DOHH2 (cell line): Measurements from ENCODE around the gene PCBP3.

ENCODE experiments used
- H3F3A ChIP-seq: fragments of 200-600 bp; sonication (generic), shearing (Covaris generic); 2 replicates; pipeline ENCODE4 v1.6.0; 2016; ENCODE audit warnings: antibody characterized with exemption, mild to moderate bottlenecking; ENCODE audit not compliant: control insufficient read depth, insufficient read depth
- H3K27ac ChIP-seq: fragments of 200-600 bp; sonication (generic); 2 replicates; pipeline ENCODE4 v1.5.1; 2014; ENCODE audit warnings: low read depth, mild to moderate bottlenecking, low read length, moderate library complexity
- H3K27me3 ChIP-seq: fragments of 200-600 bp; sonication (generic); 2 replicates; pipeline ENCODE4 v1.6.1; 2014; ENCODE audit warnings: mild to moderate bottlenecking, low read length, mixed read lengths; ENCODE audit not compliant: control insufficient read depth
- H3K36me3 ChIP-seq: fragments of 200-600 bp; sonication (generic); 2 replicates; pipeline ENCODE4 v1.6.1; 2014; ENCODE audit warnings: mild to moderate bottlenecking, low read length, moderate library complexity, mixed read lengths; ENCODE audit not compliant: control insufficient read depth
- H3K4me1 ChIP-seq: fragments of 200-600 bp; sonication (generic); 2 replicates; pipeline ENCODE4 v1.6.1; 2014; ENCODE audit warnings: mild to moderate bottlenecking, low read length, mixed read lengths; ENCODE audit not compliant: control insufficient read depth
- H3K4me2 ChIP-seq: fragments of 200-600 bp; sonication (generic); 2 replicates; pipeline ENCODE4 v1.6.0; 2014; ENCODE audit warnings: mild to moderate bottlenecking, low read length, moderate library complexity
- H3K4me3 ChIP-seq: fragments of 200-600 bp; sonication (generic); 2 replicates; pipeline ENCODE4 v1.5.1; 2014; ENCODE audit warnings: mild to moderate bottlenecking, low read length, mixed read lengths
- H3K79me2 ChIP-seq: fragments of 200-600 bp; sonication (generic); 2 replicates; pipeline ENCODE4 v1.6.1; 2014; ENCODE audit warnings: mild to moderate bottlenecking, low read length, mixed read lengths; ENCODE audit not compliant: control insufficient read depth
- H3K9me2 ChIP-seq: fragments of 200-600 bp; sonication (generic); replicated peaks from 2 replicates; pipeline ENCODE4 v1.6.1; 2014; ENCODE audit warnings: mild to moderate bottlenecking, low read length, mixed read lengths; ENCODE audit not compliant: control insufficient read depth
- H3K9me3 ChIP-seq: fragments of 200-600 bp; sonication (generic); 2 replicates; pipeline ENCODE4 v1.6.1; 2014; ENCODE audit warnings: antibody characterized with exemption, low read length, mixed read lengths; ENCODE audit not compliant: control insufficient read depth, insufficient read depth
- H4K20me1 ChIP-seq: fragments of 200-600 bp; sonication (generic); 2 replicates; pipeline ENCODE4 v1.6.0; 2014; ENCODE audit warnings: low read depth, mild to moderate bottlenecking, antibody characterized with exemption, low read length, moderate library complexity; ENCODE audit not compliant: control insufficient read depth, insufficient read depth
- EZH2phosphoT487 ChIP-seq: fragments of 200-600 bp; sonication (generic); IDR thresholded peaks from 2 replicates; pipeline ENCODE4 v1.6.1; 2017; ENCODE audit warnings: borderline replicate concordance, mild to moderate bottlenecking, antibody characterized with exemption, low read length, moderate library complexity, mixed read lengths
- TF ChIP-seq, protein P1 (sequence below): fragments of 200-600 bp; sonication (generic); IDR thresholded peaks from one replicate; pipeline ENCODE4 v1.5.1; 2014; ENCODE audit warnings: antibody characterized with exemption, mild to moderate bottlenecking, low read depth, low read length; ENCODE audit not compliant: poor library complexity, severe bottlenecking

The PCBP3 gene

DNA sequence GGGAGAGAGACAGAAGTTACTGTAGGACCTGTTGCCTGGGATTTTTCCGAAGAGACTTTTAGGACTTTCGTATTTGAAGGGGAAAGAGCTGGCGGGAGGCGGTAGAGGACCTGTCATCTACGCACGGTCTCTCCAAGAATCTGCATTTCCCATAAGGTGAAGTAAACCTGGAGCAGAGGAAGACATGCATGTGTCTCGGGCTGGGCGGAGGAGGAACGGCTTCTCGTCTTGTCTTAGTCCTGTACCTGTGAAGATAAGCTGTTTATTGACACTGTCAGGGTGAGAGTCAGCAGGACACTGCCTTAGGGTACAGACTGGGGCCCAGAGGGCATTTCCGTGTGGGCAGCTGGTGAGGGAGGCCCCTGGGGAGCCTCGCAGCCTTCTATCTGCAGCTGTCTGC lies 214.7 kb downstream of the PCBP3 start:
- Histone ChIP-seq H3K9me2 (no peaks in the 10 kb centered on the region), H4K20me1 (no peaks in the 10 kb centered on the region), H3K4me3 (no peak overlapping the region), H3K9me3 (no peaks in the 10 kb centered on the region), H3K4me1 (no peaks in the 10 kb centered on the region), H3K4me2 (no peak overlapping the region), H3K79me2 (no peaks in the 10 kb centered on the region), H3K27ac (no peak overlapping the region), H3F3A (no peaks in the 10 kb centered on the region), H3K36me3 (no peaks in the 10 kb centered on the region), H3K27me3 (no peaks in the 10 kb centered on the region)
- no peak for TF ChIP-seq EZH2phosphoT487

DNA sequence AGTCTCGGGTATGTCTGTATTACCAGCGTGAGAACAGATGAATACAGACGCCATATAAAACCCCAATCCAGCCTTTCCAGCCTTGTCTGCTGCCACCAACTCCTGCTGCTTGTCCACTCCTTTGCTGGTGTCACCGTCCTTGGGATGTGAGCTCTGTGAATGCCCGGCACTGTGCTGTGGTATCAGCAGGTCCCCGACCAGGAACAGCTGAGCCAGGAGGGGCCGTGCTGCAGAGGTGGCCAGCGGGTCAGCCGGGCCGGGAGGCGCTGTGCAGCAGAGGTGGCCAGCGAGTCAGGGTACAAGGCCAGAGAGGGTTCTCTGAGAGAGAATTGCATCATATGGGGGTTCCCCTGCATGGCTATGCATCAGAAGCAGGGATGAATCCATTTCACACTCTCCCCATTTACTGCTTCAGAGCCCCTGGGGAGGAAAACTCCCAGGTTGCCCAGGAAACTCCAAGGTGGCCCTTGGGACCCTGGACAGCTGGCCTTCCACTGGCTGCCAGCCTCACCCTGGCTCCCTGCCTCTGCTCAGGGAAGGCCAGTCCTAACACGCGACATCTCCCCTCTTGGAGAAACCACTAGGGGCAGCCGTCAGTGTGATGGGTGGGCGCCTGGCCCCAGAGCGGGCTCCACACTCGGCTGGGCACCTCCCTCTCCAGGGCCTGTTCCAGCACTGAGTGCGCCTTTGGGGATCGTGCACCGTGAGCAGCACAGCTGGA lies 215.7 kb downstream of the PCBP3 start:
- no peak overlapping the region for H3K4me3 ChIP-seq
- no peaks in the 10 kb centered on the region for H3K9me3 ChIP-seq
- no peaks in the 10 kb centered on the region for H3K79me2 ChIP-seq
- no peak overlapping the region for H3K4me2 ChIP-seq
- H4K20me1 ChIP-seq = no peaks in the 10 kb centered on the region
- no peaks in the 10 kb centered on the region for H3K36me3 ChIP-seq
- no peaks in the 10 kb centered on the region for H3K4me1 ChIP-seq
- H3K27me3 ChIP-seq = no peaks in the 10 kb centered on the region
- H3K27ac ChIP-seq = no peak overlapping the region
- TF ChIP-seq EZH2phosphoT487 = no peak
- TF ChIP-seq, protein P1, sequence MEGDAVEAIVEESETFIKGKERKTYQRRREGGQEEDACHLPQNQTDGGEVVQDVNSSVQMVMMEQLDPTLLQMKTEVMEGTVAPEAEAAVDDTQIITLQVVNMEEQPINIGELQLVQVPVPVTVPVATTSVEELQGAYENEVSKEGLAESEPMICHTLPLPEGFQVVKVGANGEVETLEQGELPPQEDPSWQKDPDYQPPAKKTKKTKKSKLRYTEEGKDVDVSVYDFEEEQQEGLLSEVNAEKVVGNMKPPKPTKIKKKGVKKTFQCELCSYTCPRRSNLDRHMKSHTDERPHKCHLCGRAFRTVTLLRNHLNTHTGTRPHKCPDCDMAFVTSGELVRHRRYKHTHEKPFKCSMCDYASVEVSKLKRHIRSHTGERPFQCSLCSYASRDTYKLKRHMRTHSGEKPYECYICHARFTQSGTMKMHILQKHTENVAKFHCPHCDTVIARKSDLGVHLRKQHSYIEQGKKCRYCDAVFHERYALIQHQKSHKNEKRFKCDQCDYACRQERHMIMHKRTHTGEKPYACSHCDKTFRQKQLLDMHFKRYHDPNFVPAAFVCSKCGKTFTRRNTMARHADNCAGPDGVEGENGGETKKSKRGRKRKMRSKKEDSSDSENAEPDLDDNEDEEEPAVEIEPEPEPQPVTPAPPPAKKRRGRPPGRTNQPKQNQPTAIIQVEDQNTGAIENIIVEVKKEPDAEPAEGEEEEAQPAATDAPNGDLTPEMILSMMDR = no peak
- H3K9me2 ChIP-seq = no peaks in the 10 kb centered on the region
- no peaks in the 10 kb centered on the region for H3F3A ChIP-seq

DNA sequence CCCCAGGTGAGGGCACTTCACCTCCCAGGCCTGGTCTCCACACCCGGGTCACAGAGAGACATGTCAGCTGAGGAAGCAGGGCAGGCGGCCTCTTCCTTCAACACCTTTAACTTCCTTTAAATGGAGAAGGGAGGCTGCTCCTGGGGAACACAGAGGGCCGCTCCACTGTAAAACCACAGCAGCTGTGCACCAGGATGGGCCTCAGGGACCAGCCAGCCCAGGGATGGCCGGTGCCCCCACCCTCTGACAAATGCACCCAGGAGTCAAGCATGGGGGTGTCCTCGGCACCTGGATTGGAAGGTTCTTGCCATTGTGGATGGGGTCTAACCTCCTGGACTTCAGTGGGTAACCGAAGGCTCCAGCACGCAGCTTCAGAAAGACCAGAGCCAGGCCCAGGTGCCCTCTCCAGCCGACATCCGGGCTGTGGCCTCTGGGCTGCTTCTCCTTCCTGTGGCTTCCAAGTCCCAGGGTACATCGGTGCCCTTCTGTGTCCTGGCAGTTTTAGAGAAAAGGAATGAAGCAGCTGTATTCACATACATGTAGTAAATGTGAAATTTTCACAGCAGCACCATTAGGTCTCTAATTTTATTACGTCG lies 216.3 kb downstream of the PCBP3 start:
- Histone ChIP-seq H3K4me3 (no peak overlapping the region), H3K36me3 (no peaks in the 10 kb centered on the region), H3K9me3 (no peaks in the 10 kb centered on the region), H3K4me1 (no peaks in the 10 kb centered on the region), H4K20me1 (no peaks in the 10 kb centered on the region), H3K27ac (no peak overlapping the region), H3K9me2 (no peaks in the 10 kb centered on the region), H3K27me3 (no peaks in the 10 kb centered on the region), H3K4me2 (no peak overlapping the region), H3F3A (no peaks in the 10 kb centered on the region), H3K79me2 (no peaks in the 10 kb centered on the region)
- no peak for TF ChIP-seq EZH2phosphoT487
- TF ChIP-seq, protein P1 = no peak

DNA sequence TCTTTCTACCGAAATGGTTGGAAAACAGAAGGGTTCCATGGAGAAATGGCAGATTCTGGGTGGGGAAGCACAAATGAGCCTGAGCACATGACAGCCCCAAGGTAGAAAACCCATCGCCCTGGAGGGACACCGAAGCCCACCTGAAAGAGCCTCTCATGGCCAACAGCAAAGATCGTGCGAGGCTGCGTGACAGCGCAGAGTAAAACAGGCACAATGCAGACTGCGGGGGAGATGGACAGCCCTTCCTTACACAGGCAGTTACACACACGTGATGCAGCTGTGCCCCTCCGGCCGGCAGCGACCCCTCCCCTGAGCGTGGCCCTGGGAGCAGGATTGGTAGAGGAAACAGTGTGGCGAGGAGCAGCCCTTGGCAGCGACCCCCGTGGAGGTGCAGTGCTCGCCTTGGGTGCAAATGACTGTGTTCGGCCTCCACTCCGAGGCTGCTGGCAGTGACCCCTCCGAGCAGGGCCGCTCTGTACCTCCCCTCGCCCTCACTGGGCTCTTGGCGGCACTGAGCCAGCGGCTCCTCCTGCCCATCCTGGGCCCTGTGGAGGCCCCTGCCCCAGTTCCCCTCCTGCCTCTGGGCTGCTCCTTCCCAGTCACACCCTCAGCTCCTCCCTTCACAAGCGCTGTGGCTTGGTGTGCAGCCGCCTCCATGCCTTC lies 217.1 kb downstream of the PCBP3 start:
- no peak overlapping the region for H3K4me2 ChIP-seq
- TF ChIP-seq, protein P1 = no peak
- TF ChIP-seq EZH2phosphoT487 = no peak
- no peaks in the 10 kb centered on the region for H3K36me3 ChIP-seq
- no peaks in the 10 kb centered on the region for H3F3A ChIP-seq
- H3K27me3 ChIP-seq = no peaks in the 10 kb centered on the region
- no peaks in the 10 kb centered on the region for H3K79me2 ChIP-seq
- H3K4me3 ChIP-seq = no peak overlapping the region
- no peaks in the 10 kb centered on the region for H3K9me2 ChIP-seq
- no peaks in the 10 kb centered on the region for H3K9me3 ChIP-seq
- H3K4me1 ChIP-seq = no peaks in the 10 kb centered on the region
- no peaks in the 10 kb centered on the region for H4K20me1 ChIP-seq
- H3K27ac ChIP-seq = no peak overlapping the region
